K562 (cell line): ENCODE results near the gene KCNJ15.

Source experiments
- EZH2 ChIP-seq: IDR thresholded peaks from 2 replicates; pipeline ENCODE4 v1.6.1; 2012; ENCODE audit warnings: low read depth, mild to moderate bottlenecking, inconsistent platforms, low read length, borderline replicate concordance
- POLR2A ChIP-seq: fragments of 450-650 bp; conservative IDR thresholded peaks from 2 replicates; pipeline ENCODE4 v1.6.1; 2016

- TF ChIP-seq POLR2A: no peak
- no peak for TF ChIP-seq EZH2
Observed at GRCh38 chr21:38298832-38299231, 42.0 kb downstream of the KCNJ15 start.
